Endothelial cell (in vitro differentiated cells): ENCODE measurements around the gene GPR63. TPM values are rescaled to one million over a fixed set of nuclear protein-coding genes. Genes with fewer than 3 reads are reported as not detected.

Experiments used
- DNase-seq: peaks from one replicate; pipeline ENCODE4 v3.0.0; 2021; ENCODE audit warnings: low spot score
- H3K27ac Mint-ChIP-seq: one replicate; pipeline ENCODE4 v1.8.0; 2021; ENCODE audit warnings: mixed read lengths, inconsistent platforms; ENCODE audit not compliant: unreplicated experiment
- H3K27me3 Mint-ChIP-seq: one replicate; pipeline ENCODE4 v1.8.0; 2021; ENCODE audit warnings: mild to moderate bottlenecking, moderate library complexity, mixed read lengths, inconsistent platforms; ENCODE audit not compliant: unreplicated experiment
- H3K36me3 Mint-ChIP-seq: one replicate; pipeline ENCODE4 v1.8.0; 2021; ENCODE audit warnings: mild to moderate bottlenecking, low read depth, mixed read lengths, inconsistent platforms; ENCODE audit not compliant: unreplicated experiment
- H3K4me1 Mint-ChIP-seq: one replicate; pipeline ENCODE4 v1.8.0; 2021; ENCODE audit warnings: mild to moderate bottlenecking, mixed read lengths, inconsistent platforms; ENCODE audit not compliant: unreplicated experiment
- H3K4me3 Mint-ChIP-seq: one replicate; pipeline ENCODE4 v1.8.0; 2021; ENCODE audit warnings: mild to moderate bottlenecking, mixed read lengths, inconsistent platforms; ENCODE audit not compliant: unreplicated experiment
- H3K9me3 Mint-ChIP-seq: one replicate; pipeline ENCODE4 v1.8.0; 2021; ENCODE audit warnings: mixed read lengths, inconsistent platforms; ENCODE audit not compliant: unreplicated experiment
- CTCF ChIP-seq: fragments of 200-600 bp; sonication (generic); IDR thresholded peaks from one replicate; pipeline ENCODE4 v1.5.0; 2021; ENCODE audit warnings: antibody characterized with exemption; ENCODE audit not compliant: unreplicated experiment
- total RNA-seq: library from RNA; stranded (reverse); fragmentation: NEBNext Ultra II Directional; extraction: Animal tissue kit (Norgen Biotek cat#: 25700); gene quantifications from one replicate; pipeline ENCODE4 v1.2.1, GENCODE V29; 2021; ENCODE audit not compliant: unreplicated experiment

Gene GPR63
- total RNA-seq, 1 donor from 2014 or later = 1.5 TPM

GRCh38 chr6:96755096-96755495, 82.2 kb downstream of the GPR63 start:
- no peak overlapping the region for H3K27ac Mint-ChIP-seq
- no peaks in the 10 kb centered on the region for H3K4me1 Mint-ChIP-seq
- H3K4me3 Mint-ChIP-seq = no peak overlapping the region
- H3K9me3 Mint-ChIP-seq = no peaks in the 10 kb centered on the region
- no peak for TF ChIP-seq CTCF
- H3K27me3 Mint-ChIP-seq = no peaks in the 10 kb centered on the region
- no peak for DNase-seq
- no peaks in the 10 kb centered on the region for H3K36me3 Mint-ChIP-seq

- H3K9me3 Mint-ChIP-seq = no peaks in the 10 kb centered on the region
- TF ChIP-seq CTCF = no peak
- H3K4me1 Mint-ChIP-seq = no peaks in the 10 kb centered on the region
- no peak overlapping the region for H3K27ac Mint-ChIP-seq
- no peak overlapping the region for H3K4me3 Mint-ChIP-seq
- no peaks in the 10 kb centered on the region for H3K36me3 Mint-ChIP-seq
- no peaks in the 10 kb centered on the region for H3K27me3 Mint-ChIP-seq
- no peak for DNase-seq
These were observed 87.4 kb downstream of the GPR63 start for GRCh38 chr6:96749891-96750290.

Other genes starting within 250 kb of the GPR63 start
- gene NDUFAF4, start 60.4 kb upstream of the GPR63 start, total RNA-seq = 33.3 TPM
- 0.10 TPM for gene KLHL32, start 87.3 kb upstream of the GPR63 start, total RNA-seq